Caki2 (cell line): ENCODE measurements around the gene HSD17B11. TPM values are rescaled to one million over a fixed set of nuclear protein-coding genes. Genes with fewer than 3 reads are reported as not detected.
"Not testable (repeated sequence)": the region's sequence is repeated elsewhere in the genome, so short reads cannot be mapped to it uniquely, and the experiment has no call there.

Experiments
- DNase-seq: peaks from one replicate; pipeline ENCODE4 v3.0.0-alpha.2; 2015; ENCODE audit warnings: low read depth
- in situ Hi-C: cut with HindIII; loops from 2 replicates; pipeline ENCODE4 v1.10.0; 2016; ENCODE audit warnings: low sequenced_read_pairs, low pct_unique_long_range_greater_than_20kb, mixed read lengths
- total RNA-seq: library from RNA; depleted of rRNA; stranded (reverse); fragments of >200 nt; shearing (Covaris generic); gene quantifications from 2 replicates; pipeline ENCODE4 v1.2.3, GENCODE V29; 2014; ENCODE audit warnings: low replicate concordance

Gene HSD17B11
- total RNA-seq, 1 experiment from 2014 or later, result 78.3 TPM

DNA sequence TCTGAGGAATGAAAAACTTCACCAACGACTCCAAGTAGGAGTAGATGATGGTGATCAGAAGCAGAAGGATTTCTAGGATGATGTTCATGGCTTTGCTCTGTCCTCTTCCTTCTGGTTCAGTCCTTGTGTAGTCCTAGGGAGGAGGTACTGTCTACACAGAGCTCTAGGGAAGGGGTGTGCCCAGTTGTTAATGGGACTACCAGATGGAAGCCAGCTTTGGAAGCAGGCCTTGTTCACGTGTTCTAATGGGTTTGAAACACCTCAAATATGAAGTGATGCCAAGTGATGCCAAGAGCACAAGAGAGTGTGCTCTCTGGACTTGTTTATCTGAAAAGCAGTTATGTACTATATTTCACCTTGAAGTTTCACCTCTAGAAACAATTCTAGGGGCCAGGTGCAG is 68.2 kb downstream of the HSD17B11 start, which contains the start of gene HSD17B13:
Gene HSD17B13 (minus strand): TSS at position 129 of the 400 bp plus-strand sequence. CDS start 41 bp downstream, at position 88.
- in situ Hi-C loops, result no loop called here
- no peak for DNase-seq

DNA sequence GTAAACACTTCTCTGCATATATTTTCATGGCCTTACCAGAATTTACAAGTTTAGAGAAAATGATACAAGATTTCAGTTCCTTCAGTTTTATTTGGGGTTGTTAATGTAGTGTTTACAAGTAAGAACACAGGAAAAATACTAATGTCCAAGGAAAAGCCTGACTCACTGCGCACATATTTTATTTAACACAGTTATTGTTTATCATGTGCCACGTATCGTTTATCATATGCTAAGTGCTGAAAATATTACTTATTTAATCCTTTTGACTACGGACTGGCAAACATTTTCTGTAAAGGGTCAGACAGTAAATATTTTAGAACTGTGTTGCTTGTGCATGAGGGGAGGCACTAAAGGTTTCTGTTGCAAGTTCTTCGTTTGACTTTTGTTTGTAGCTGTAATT is 69.1 kb downstream of the HSD17B11 start:
- no peak for DNase-seq

DNA sequence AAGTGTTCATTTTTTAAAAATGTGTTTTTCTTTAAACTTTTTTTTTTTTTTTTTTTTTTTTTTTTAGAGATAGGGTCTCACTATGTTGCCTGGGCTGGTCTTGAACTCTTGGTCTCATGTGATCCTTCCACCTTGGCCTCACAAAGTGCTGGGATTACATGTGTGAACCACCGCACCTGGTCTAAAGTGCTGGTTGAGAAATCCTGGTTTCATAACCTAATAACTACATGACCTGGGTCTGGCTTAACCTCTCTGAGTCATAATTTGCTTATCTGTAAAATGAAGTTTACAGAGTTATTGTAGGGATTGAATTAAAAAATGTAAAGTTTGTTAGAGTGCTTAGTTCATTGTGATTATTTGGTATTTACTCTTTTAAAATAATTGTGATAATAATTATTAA is 73.5 kb downstream of the HSD17B11 start:
- in situ Hi-C loops, result no loop called here
- no peak for DNase-seq

More for the DNA sequence above, 69.1 kb downstream of the HSD17B11 start:
- in situ Hi-C loops, result no loop called here

DNA sequence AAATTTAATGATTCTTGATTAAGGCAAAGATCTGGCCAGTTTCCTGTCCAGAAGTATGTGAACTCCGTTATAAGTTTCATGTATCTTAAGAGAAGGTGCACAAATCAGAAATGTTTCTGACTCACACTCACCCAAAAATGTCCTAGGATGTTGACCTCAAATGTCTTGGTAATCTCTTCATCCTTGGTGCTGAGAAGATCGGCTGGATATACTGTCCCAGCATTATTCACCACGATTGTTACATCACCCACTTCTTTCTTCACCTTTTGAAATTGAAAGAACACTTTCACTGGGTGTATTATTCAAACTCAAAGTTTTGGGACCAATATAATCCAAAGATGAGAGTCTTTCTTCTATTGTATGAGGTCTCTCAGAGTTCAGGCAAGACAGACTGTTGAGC is 74.0 kb downstream of the HSD17B11 start:
- no peak for DNase-seq
- in situ Hi-C loops, result no loop called here

DNA sequence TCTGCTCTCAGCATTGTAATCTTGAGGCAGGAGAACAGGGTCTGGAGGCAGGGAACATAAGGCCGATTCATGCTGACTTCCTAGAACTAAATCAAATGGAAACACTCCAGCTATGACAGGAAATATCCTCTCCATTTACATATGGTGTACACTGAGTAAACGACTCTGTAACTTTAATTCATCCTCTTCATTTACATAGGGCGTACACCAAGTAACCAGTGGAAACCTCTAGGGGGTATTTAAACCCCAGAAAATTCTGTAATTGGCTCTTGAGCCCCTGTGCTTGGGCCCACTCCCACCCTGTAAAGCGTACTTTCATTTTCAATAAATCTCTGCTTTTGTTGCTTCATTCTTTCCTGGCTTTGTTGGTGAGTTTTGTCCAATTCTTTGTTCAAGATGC is 76.0 kb downstream of the HSD17B11 start:
- DNase-seq, in situ Hi-C loops: not testable (repeated sequence)

DNA sequence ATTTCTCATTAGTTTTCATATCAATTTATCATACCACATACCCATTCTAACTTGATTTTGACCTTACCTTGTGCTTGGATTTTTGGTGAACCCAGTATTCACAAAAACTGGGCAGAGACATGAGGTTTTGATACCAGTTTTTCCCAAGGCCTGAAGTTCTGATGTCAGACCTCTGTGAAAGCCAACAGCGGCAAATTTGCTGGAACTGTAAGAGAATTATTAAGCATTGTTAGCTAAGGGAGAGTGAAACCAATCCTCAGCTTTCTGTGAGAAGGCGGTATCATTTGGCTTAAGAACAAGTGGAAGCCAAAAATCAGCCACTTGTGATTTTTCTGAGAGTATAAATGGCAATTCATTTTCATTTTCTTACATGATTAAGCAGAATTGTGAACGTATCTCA is 77.2 kb downstream of the HSD17B11 start:
- DNase-seq, result no peak
- in situ Hi-C loops, result no loop called here

DNA sequence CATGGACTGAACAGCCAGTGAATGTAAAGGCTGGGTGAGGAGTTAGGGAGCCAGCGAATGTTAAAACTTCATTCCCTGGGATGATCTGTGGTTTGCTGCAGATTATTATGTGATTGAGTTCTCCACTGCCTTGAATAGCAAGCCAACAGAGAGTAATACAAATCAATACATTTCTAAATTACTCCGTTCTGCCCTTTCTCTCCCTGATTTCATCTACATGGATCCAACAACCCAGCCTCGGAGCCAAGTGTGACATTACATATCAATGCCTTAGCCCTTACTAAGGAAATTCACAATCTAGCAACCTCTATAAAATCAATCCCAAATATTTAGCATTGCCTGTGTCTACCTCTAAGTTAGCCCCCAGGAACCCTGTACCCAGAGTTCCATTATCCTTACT is 79.3 kb downstream of the HSD17B11 start:
- in situ Hi-C loops, result no loop called here
- DNase-seq, result no peak

DNA sequence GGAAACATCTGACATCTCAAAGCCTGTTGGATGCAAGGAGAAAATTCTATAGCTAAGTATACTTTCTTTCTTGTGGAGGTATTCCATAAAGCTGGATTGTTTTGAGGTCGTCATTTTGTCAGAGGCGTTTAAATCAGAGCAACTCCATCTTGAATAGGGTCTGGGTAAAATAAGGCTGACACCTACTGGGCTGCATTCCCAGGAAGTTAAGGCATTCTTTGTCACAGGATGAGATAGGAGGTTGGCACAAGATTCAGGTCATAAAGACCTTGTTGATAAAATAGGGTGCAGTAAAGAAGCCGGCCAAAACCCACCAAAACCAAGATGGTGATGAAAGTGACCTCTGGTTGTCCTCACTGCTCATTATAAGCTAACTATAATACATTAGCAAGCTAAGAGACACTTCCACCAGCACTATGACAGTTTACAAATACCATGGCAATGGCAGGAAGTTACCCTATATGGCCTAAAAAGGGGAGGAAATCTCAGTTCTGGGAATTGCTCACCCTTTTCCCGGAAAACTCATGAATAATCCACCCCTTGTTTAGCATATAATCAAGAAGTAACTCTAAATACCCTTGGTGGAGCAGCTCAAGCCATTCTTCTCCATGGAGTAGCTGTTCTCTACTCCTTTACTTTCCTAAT is 80.2 kb downstream of the HSD17B11 start:
- in situ Hi-C loops, result no loop called here
- no peak for DNase-seq

DNA sequence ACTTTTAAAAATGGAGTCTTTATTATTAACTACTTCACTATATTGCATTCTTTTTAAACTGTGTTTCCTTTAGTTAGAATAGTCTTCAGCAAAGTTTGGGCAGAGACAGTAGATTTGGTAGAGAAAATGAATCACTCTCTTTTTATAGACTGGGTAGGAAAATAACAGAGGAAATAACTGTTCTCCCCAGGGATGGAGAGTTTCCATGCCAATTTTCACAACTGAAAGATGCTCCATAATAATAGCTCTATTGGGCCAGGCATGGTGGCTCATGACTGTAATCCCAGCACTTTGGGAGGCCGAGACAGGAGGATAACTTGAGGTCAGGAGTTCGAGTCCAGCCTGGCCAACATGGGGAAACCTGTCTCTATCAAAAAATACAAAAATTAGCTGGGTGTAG is 81.4 kb downstream of the HSD17B11 start:
- DNase-seq, result no peak
- in situ Hi-C loops, result no loop called here

DNA sequence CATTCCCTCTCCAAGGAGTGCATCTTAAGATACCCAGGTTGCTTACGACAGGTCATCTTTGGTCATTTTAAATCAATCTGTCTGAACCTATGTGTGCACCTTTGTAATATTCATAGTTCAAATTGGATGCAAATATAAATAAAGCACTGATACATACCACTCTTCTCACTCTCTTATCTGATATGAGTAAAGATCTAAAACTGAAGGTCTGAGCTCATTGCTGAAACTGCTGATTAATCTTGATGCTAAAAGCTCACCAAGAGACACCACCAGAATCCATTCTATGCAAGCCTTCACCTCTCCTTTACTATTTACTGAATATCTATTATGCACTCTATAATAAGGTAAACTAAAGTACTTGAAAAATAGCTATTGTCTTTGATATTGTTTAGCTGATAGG is 84.9 kb downstream of the HSD17B11 start:
- in situ Hi-C loops, result no loop called here
- DNase-seq, result no peak

DNA sequence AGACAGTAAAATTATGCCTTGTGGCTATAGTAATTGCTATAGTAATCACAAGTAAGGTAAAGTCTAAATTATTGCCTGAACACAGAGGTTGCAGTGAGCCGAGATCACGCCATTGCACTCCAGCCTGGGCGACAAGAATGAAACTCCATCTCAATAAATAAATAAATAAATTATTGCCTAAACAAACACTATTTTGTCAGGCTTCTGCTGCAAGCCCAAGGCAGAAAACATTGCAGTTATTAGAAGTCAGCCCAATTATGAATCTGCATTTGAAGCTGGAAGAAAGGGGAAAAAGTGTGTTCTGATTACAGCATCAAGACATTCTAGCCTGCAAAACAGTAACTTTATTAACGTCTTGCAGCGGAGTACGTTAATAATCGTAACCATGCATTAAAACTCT is 85.4 kb downstream of the HSD17B11 start:
- DNase-seq, result no peak
- in situ Hi-C loops, result no loop called here

DNA sequence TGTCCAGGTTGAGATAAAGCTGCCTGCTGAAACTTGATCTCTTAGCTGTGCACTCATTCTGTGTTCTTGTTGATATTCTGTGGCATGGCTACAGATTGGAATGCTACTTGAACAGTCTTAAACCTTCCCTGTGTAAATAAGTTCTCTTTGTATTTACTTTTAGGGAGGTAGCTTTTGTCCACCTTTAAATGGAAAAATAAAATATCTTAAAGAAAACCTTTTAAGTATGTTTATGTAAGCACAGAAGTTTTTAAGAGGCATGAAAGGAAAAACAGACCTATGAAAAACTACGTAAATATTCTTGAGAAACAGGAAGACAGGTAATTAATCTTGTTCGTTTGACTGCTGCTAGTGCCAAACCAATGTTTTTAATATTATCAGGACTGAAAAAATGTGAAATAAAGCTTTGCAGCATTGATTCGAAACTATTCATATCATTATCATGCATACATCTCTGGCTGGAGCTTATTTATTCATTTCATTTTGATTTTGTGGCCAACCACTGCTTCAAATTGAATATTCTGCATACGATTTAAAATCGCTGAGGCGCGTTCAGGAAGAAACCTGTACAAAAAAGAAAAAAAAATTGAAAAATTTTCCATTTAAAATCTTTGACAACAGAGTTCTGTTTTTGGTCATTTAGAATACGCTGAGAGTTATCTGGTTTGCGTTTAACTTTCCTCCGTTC is 86.1 kb downstream of the HSD17B11 start:
- in situ Hi-C loops, result no loop called here
- peak; percentile 21 for DNase-seq

DNA sequence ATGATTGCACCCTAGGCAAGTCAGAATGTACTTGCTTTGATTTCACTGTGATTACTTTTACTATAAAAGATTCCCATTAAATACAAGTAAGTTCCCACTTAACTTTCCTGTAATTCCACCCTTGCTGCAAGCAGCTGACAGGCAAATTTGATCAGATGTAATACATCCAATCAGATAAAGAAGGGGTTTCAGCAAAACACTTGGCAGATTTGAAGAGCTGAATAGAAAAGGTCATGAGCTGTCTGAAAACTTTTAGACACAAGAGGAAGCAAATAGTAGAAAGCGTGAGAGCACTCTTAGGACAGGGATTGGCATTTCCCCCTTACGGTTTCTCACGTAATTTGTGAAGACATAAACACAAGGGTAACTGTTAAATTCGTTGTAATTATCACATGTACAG is 91.1 kb downstream of the HSD17B11 start:
- in situ Hi-C loops, result no loop called here
- DNase-seq, result no peak

DNA sequence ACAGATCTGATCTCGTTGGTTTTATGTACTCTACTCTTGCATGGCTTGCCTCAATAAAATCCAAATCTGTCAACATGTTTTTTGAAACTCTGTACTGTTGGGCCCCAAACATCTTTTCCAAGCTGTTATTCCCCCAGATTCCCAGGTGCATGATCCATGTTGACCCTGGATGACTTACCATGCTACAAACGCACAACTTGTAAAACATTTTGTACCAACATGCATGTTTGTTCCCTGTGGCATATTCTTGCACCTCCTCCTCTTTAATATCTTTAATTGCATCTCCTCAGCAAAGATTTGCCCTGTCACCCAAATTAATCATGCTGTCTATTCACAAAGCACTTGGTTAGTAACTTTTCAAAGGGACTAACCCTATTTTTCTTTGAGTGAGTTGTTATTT is 92.6 kb downstream of the HSD17B11 start:
- in situ Hi-C loops, result no loop called here
- no peak for DNase-seq

DNA sequence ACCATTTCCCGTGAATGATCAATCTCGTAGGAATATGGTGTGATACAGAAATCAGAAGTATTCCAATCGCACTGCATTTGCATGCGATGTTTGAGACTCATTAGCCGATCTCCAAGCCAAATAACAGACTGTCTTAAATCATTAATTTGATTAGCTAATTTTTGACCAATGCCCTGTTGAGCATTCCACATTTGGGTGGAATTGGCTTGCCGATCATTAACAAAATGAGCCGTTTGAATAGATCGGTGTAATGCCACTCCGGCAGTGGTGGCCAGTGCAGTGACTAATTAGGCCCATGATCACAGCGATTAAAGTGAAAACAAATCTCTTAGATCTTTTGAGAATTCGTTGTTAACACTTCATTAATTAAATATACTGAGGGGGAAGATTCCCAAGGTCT is 96.1 kb downstream of the HSD17B11 start:
- in situ Hi-C loops, DNase-seq: not testable (repeated sequence)

DNA sequence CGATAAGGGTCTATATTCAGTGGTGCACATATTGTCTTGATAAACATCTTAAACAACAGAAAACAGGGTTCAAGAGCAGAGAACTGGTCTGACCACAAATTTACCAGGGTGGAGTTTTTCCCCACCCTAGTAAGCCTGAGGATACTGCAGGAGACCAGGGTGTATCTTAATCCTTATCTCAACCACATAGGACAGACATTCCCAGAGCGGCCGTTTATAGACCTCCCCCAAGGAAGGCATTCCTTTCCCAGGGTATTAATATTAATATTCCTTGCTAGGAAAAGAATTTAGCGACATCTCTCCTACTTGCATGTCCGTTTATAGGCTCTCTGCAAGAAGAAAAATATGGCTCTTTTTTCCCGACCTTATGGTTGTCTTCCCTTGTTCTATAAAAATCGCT is 97.1 kb downstream of the HSD17B11 start:
- in situ Hi-C loops, DNase-seq: not testable (repeated sequence)

DNA sequence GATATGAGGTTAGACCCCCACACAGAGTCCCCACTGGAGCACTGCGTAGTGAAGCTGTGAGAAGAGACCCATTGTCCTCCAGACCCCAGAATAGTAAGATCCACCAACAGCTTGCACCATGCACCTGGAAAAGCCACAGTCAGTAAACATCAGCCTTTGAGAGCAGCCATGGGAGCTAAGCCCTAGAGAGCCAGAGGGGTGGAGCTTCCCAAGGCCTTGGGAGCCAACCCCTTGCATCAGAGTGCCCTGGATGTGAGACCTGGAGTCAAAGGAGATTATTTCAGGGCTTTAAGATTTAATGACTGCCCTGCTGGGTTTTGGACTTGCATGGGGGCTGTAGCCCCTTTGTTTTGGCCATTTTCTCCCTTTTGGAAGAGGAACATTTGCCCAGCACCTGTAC is 104.0 kb downstream of the HSD17B11 start:
- no peak for DNase-seq
- in situ Hi-C loops, result no loop called here
